ENCODE data around the gene TSEN2.

TSEN2 gene

DNA sequence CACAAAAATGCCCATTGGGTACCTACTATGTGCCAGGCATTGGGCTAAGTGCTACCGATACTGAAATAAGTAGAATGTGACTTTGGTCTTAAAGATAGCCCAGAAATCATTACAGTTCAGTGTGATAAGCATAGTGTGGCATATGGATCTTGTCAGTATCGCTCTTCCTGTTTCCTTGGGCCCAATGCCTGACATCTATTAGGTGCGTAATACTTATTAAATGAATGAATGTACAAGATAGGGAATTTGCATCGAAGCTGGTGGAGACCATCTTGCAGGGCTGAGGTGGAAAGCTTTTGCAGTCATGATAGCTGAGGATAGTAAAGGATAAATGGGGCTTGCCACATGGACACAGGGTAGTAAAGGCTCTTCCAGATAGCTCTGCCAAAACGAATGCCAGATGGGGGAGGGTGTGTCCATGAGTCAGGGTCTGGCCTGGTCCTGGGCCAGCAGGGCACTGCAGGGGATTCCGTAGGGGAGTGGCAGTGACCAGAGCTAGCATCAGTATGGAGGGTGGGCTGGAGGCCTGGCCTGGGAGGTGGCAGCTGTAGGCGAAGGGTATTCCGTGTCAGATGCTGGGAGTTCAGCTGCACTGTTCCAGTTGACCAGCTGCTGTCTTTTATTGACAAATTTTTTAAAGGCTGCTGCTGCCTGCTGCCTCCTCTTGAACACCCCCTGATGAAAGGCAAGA, 23.5 kb downstream of the TSEN2 start:
- no peak overlapping the region for H2AFZ ChIP-seq (ENCODE audit: low read length)
- WGBS, 2 donors (ENCODE audit: extremely low coverage in 2 of 2, insufficient read length in 2 of 2, insufficient replicate concordance in 1 of 2) = no CpG with 5 or more reads among the region's 8 CpGs
- H3K4ac ChIP-seq (ENCODE audit: low read length) = no peak overlapping the region
- no peak overlapping the region for H4K91ac ChIP-seq (ENCODE audit: low read depth, low read length, poor library complexity)
- H2BK120ac ChIP-seq (ENCODE audit: low read depth, low read length) = no peak overlapping the region
- no peak overlapping the region for H2BK15ac ChIP-seq (ENCODE audit: low read length)
- no peak overlapping the region for H3K23ac ChIP-seq (ENCODE audit: low read depth, low read length, poor library complexity)
- H3K14ac ChIP-seq (ENCODE audit: low read length) = no peak overlapping the region
- no peak overlapping the region for H3K18ac ChIP-seq (ENCODE audit: low read length)
- peaks cover 0 to 2% of the 10 kb centered on the region in 2 donors for H3K9me3 ChIP-seq (replicated peaks in 1 of 2; ENCODE audit: control insufficient read depth in 2 of 2, insufficient read depth in 1 of 2, low read depth in 1 of 2, low read length in 2 of 2)
- H2BK12ac ChIP-seq (ENCODE audit: low read length) = no peak overlapping the region
- no peak overlapping the region for H3K4me2 ChIP-seq (ENCODE audit: insufficient read depth, low read length, poor library complexity, severe bottlenecking)
- peaks cover 17 to 81% of the 10 kb centered on the region in 2 donors for H3K36me3 ChIP-seq (replicated peaks in 1 of 2; ENCODE audit: control insufficient read depth in 2 of 2, insufficient read depth in 2 of 2, low read length in 2 of 2)
- H3K79me1 ChIP-seq (ENCODE audit: low read depth, low read length) = no peaks in the 10 kb centered on the region
- no peak for DNase-seq (ENCODE audit: low spot score)
- no peak overlapping the region for H4K8ac ChIP-seq (ENCODE audit: low read depth, low read length)
- peak overlapping the region; percentile 23 for H3K27ac ChIP-seq (replicated peaks; ENCODE audit: low read length)
- no peak overlapping the region for H3K9ac ChIP-seq (ENCODE audit: low read depth, low read length, poor library complexity)
- no peaks in the 10 kb centered on the region for H3K27me3 ChIP-seq (ENCODE audit: control insufficient read depth in 3 of 3, insufficient read depth in 3 of 3, low read depth in 1 of 3, low read length in 3 of 3)
- no peak overlapping the region for H2AK5ac ChIP-seq (ENCODE audit: low read depth, low read length)
- no peak overlapping the region for H3K4me3 ChIP-seq (ENCODE audit: low read length in 2 of 2)
- peaks cover 0 to 11% of the 10 kb centered on the region in 2 donors for H3K4me1 ChIP-seq (ENCODE audit: control insufficient read depth in 2 of 2, insufficient read depth in 1 of 2, low read depth in 1 of 2, low read length in 2 of 2)
- no peak overlapping the region for H2BK5ac ChIP-seq (ENCODE audit: low read length)

DNA sequence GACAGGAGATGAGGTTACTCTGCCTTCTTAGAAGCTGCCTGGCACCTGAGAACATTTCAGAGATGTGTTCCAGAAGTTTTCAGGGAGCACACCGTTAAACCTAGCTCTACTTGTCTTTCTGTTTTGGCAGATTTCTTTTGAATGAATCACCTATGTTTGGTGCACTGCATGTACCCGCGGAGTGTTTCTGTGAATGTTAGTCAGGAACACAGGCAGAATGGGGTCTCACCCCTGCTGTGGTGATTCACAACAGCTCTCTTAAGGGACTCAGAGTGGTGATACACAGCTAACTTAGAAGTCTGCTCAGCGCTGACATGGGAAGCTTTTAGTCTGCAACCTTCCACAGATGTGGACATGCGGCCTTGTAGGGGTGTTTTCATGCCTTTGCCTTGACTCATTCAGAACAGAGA, 24.0 kb downstream of the TSEN2 start:
- Histone ChIP-seq H3K27me3 (ENCODE audit: control insufficient read depth in 3 of 3, insufficient read depth in 3 of 3, low read depth in 1 of 3, low read length in 3 of 3) (no peaks in the 10 kb centered on the region), H3K23ac (ENCODE audit: low read depth, low read length, poor library complexity) (no peak overlapping the region), H2BK12ac (ENCODE audit: low read length) (no peak overlapping the region), H2BK15ac (ENCODE audit: low read length) (no peak overlapping the region), H4K8ac (ENCODE audit: low read depth, low read length) (no peak overlapping the region), H2BK5ac (ENCODE audit: low read length) (no peak overlapping the region), H3K9ac (ENCODE audit: low read depth, low read length, poor library complexity) (no peak overlapping the region), H3K4ac (ENCODE audit: low read length) (no peak overlapping the region), H3K36me3 (replicated peaks in 1 of 2; ENCODE audit: control insufficient read depth in 2 of 2, insufficient read depth in 2 of 2, low read length in 2 of 2) (peaks cover 14 to 76% of the 10 kb centered on the region in 2 donors), H3K14ac (ENCODE audit: low read length) (no peak overlapping the region), H2AFZ (ENCODE audit: low read length) (no peak overlapping the region), H3K79me1 (ENCODE audit: low read depth, low read length) (no peaks in the 10 kb centered on the region), H3K4me2 (ENCODE audit: insufficient read depth, low read length, poor library complexity, severe bottlenecking) (no peak overlapping the region), H3K18ac (ENCODE audit: low read length) (no peak overlapping the region), H4K91ac (ENCODE audit: low read depth, low read length, poor library complexity) (no peak overlapping the region), H3K9me3 (replicated peaks in 1 of 2; ENCODE audit: control insufficient read depth in 2 of 2, insufficient read depth in 1 of 2, low read depth in 1 of 2, low read length in 2 of 2) (no peaks in the 10 kb centered on the region), H2AK5ac (ENCODE audit: low read depth, low read length) (no peak overlapping the region), H3K4me3 (ENCODE audit: low read length in 2 of 2) (no peak overlapping the region), H3K27ac (replicated peaks; ENCODE audit: low read length) (peak overlapping the region; percentile 23), H2BK120ac (ENCODE audit: low read depth, low read length) (no peak overlapping the region), H3K4me1 (ENCODE audit: control insufficient read depth in 2 of 2, insufficient read depth in 1 of 2, low read depth in 1 of 2, low read length in 2 of 2) (peaks cover 0 to 11% of the 10 kb centered on the region in 2 donors)
- DNase-seq (ENCODE audit: low spot score) = no peak
- no CpG with 5 or more reads among the region's 5 CpGs for WGBS, 2 donors (ENCODE audit: extremely low coverage in 2 of 2, insufficient read length in 2 of 2, insufficient replicate concordance in 1 of 2)

DNA sequence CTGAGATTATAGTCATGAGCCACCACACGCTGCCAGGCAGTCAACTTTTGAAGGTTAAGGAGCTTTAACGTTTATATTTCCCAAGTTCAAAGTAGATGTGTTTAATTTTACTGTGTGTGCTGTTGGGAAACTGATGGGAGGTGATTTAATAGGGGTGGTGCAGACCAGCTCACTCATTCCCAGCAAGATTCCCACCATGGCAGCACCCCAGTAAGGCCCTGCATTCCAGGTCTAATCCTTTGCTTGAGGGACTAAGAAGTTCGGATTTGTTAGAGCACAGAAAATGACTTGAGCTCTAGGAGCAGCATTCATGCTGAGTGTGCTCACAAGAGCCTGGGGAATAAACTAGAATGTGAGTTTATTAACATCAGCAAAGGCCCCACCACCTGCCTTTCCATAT, 25.2 kb downstream of the TSEN2 start:
- no peaks in the 10 kb centered on the region for H3K27me3 ChIP-seq (ENCODE audit: control insufficient read depth in 3 of 3, insufficient read depth in 3 of 3, low read depth in 1 of 3, low read length in 3 of 3)
- no peak overlapping the region for H2AK5ac ChIP-seq (ENCODE audit: low read depth, low read length)
- no peak overlapping the region for H3K4me3 ChIP-seq (ENCODE audit: low read length in 2 of 2)
- no peak overlapping the region for H3K4me2 ChIP-seq (ENCODE audit: insufficient read depth, low read length, poor library complexity, severe bottlenecking)
- no peak overlapping the region for H3K18ac ChIP-seq (ENCODE audit: low read length)
- no peak for DNase-seq (ENCODE audit: low spot score)
- no peak overlapping the region for H4K8ac ChIP-seq (ENCODE audit: low read depth, low read length)
- H2BK120ac ChIP-seq (ENCODE audit: low read depth, low read length) = no peak overlapping the region
- H3K9me3 ChIP-seq (replicated peaks in 1 of 2; ENCODE audit: control insufficient read depth in 2 of 2, insufficient read depth in 1 of 2, low read depth in 1 of 2, low read length in 2 of 2) = no peaks in the 10 kb centered on the region
- H3K14ac ChIP-seq (ENCODE audit: low read length) = no peak overlapping the region
- peaks cover 8 to 75% of the 10 kb centered on the region in 2 donors for H3K36me3 ChIP-seq (replicated peaks in 1 of 2; ENCODE audit: control insufficient read depth in 2 of 2, insufficient read depth in 2 of 2, low read length in 2 of 2)
- H3K27ac ChIP-seq (replicated peaks; ENCODE audit: low read length) = no peak overlapping the region
- H3K9ac ChIP-seq (ENCODE audit: low read depth, low read length, poor library complexity) = no peak overlapping the region
- no CpG with 5 or more reads among the region's 3 CpGs for WGBS, 2 donors (ENCODE audit: extremely low coverage in 2 of 2, insufficient read length in 2 of 2, insufficient replicate concordance in 1 of 2)
- no peak overlapping the region for H2BK12ac ChIP-seq (ENCODE audit: low read length)
- H2AFZ ChIP-seq (ENCODE audit: low read length) = no peak overlapping the region
- H3K4me1 ChIP-seq (ENCODE audit: control insufficient read depth in 2 of 2, insufficient read depth in 1 of 2, low read depth in 1 of 2, low read length in 2 of 2) = peaks cover 0 to 11% of the 10 kb centered on the region in 2 donors
- no peak overlapping the region for H3K4ac ChIP-seq (ENCODE audit: low read length)
- no peak overlapping the region for H3K23ac ChIP-seq (ENCODE audit: low read depth, low read length, poor library complexity)
- H2BK15ac ChIP-seq (ENCODE audit: low read length) = no peak overlapping the region
- H4K91ac ChIP-seq (ENCODE audit: low read depth, low read length, poor library complexity) = no peak overlapping the region
- no peak overlapping the region for H2BK5ac ChIP-seq (ENCODE audit: low read length)
- H3K79me1 ChIP-seq (ENCODE audit: low read depth, low read length) = no peaks in the 10 kb centered on the region

DNA sequence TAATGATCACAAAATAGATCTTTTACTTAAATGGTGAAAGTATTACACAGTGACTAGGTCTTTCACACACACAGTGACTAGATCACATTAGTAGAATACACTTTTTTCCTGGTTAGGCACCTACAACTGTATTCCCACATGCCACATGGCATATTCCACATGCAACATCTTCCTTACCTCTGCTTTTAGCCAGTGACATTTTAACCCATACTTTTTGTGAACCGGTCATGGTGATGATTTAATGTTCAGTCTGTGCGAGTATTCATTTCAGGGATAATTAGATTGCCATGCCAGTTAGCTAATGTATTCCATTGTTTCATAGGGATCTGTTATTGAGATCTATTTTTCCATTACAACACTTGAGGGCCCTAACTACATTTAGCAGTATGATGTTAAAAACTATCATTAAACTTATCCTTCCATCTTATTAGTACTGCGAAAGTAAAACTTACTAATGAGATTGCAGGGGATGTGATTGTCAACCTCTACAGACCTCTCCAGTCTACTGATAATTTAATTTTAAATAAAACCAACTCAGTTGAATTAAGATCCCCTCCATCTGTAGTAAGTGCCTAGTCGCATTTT, 28.3 kb downstream of the TSEN2 start:
- Histone ChIP-seq H3K23ac (ENCODE audit: low read depth, low read length, poor library complexity) (no peak overlapping the region), H4K91ac (ENCODE audit: low read depth, low read length, poor library complexity) (no peak overlapping the region), H2BK15ac (ENCODE audit: low read length) (no peak overlapping the region), H3K18ac (ENCODE audit: low read length) (no peak overlapping the region), H2AFZ (ENCODE audit: low read length) (no peak overlapping the region), H3K9ac (ENCODE audit: low read depth, low read length, poor library complexity) (no peak overlapping the region), H3K79me1 (ENCODE audit: low read depth, low read length) (no peaks in the 10 kb centered on the region), H3K27me3 (ENCODE audit: control insufficient read depth in 3 of 3, insufficient read depth in 3 of 3, low read depth in 1 of 3, low read length in 3 of 3) (no peaks in the 10 kb centered on the region), H3K36me3 (replicated peaks in 1 of 2; ENCODE audit: control insufficient read depth in 2 of 2, insufficient read depth in 2 of 2, low read length in 2 of 2) (peaks cover 12 to 62% of the 10 kb centered on the region in 2 donors), H2BK120ac (ENCODE audit: low read depth, low read length) (no peak overlapping the region), H3K27ac (replicated peaks; ENCODE audit: low read length) (no peak overlapping the region), H3K9me3 (replicated peaks in 1 of 2; ENCODE audit: control insufficient read depth in 2 of 2, insufficient read depth in 1 of 2, low read depth in 1 of 2, low read length in 2 of 2) (no peaks in the 10 kb centered on the region), H3K4me2 (ENCODE audit: insufficient read depth, low read length, poor library complexity, severe bottlenecking) (no peak overlapping the region), H3K14ac (ENCODE audit: low read length) (no peak overlapping the region), H2BK5ac (ENCODE audit: low read length) (no peak overlapping the region), H4K8ac (ENCODE audit: low read depth, low read length) (no peak overlapping the region), H2AK5ac (ENCODE audit: low read depth, low read length) (no peak overlapping the region), H3K4me3 (ENCODE audit: low read length in 2 of 2) (no peak overlapping the region), H2BK12ac (ENCODE audit: low read length) (no peak overlapping the region), H3K4me1 (ENCODE audit: control insufficient read depth in 2 of 2, insufficient read depth in 1 of 2, low read depth in 1 of 2, low read length in 2 of 2) (peaks cover 0 to 13% of the 10 kb centered on the region in 2 donors), H3K4ac (ENCODE audit: low read length) (no peak overlapping the region)
- DNase-seq (ENCODE audit: low spot score) = no peak
- no CpG with 5 or more reads among the region's 4 CpGs for WGBS, 2 donors (ENCODE audit: extremely low coverage in 2 of 2, insufficient read length in 2 of 2, insufficient replicate concordance in 1 of 2)
